ENCODE measurements around the gene IRX4.

IRX4 gene

GRCh38 chr5:1886846-1887587, 4.3 kb upstream of the IRX4 start:
- H3K4me3 ChIP-seq (ENCODE audit: low read length), result no peak overlapping the region
- no peaks in the 10 kb centered on the region for H3K9me3 ChIP-seq (ENCODE audit: control insufficient read depth, low read length)
- H3K27me3 ChIP-seq (ENCODE audit: control insufficient read depth, insufficient read depth, low read length), result peaks cover 68% of the 10 kb centered on the region
- H3K36me3 ChIP-seq (ENCODE audit: control insufficient read depth, insufficient read depth, low read length), result no peaks in the 10 kb centered on the region
- H3K4me1 ChIP-seq (ENCODE audit: control insufficient read depth, insufficient read depth, low read length), result no peaks in the 10 kb centered on the region
- no peak overlapping the region for H3K9ac ChIP-seq (ENCODE audit: low read length)

- Histone ChIP-seq H3K9me3 (ENCODE audit: control insufficient read depth, low read length) (no peaks in the 10 kb centered on the region), H3K9ac (ENCODE audit: low read length) (no peak overlapping the region), H3K27me3 (ENCODE audit: control insufficient read depth, insufficient read depth, low read length) (peaks cover 76% of the 10 kb centered on the region), H3K4me1 (ENCODE audit: control insufficient read depth, insufficient read depth, low read length) (no peaks in the 10 kb centered on the region), H3K36me3 (ENCODE audit: control insufficient read depth, insufficient read depth, low read length) (no peaks in the 10 kb centered on the region), H3K4me3 (ENCODE audit: low read length) (no peak overlapping the region)
Observed at GRCh38 chr5:1885868-1886845, 3.4 kb upstream of the IRX4 start.

- Histone ChIP-seq H3K4me3 (ENCODE audit: low read length) (no peak overlapping the region), H3K9me3 (ENCODE audit: control insufficient read depth, low read length) (no peaks in the 10 kb centered on the region), H3K27me3 (ENCODE audit: control insufficient read depth, insufficient read depth, low read length) (peaks cover 82% of the 10 kb centered on the region), H3K9ac (ENCODE audit: low read length) (no peak overlapping the region), H3K4me1 (ENCODE audit: control insufficient read depth, insufficient read depth, low read length) (no peaks in the 10 kb centered on the region), H3K36me3 (ENCODE audit: control insufficient read depth, insufficient read depth, low read length) (no peaks in the 10 kb centered on the region)
Observed at GRCh38 chr5:1885404-1885755, 2.7 kb upstream of the IRX4 start.

GRCh38 chr5:1884678-1885403, 2.1 kb upstream of the IRX4 start:
- H3K9me3 ChIP-seq (ENCODE audit: control insufficient read depth, low read length), result no peaks in the 10 kb centered on the region
- H3K36me3 ChIP-seq (ENCODE audit: control insufficient read depth, insufficient read depth, low read length), result no peaks in the 10 kb centered on the region
- H3K27me3 ChIP-seq (ENCODE audit: control insufficient read depth, insufficient read depth, low read length), result peaks cover 88% of the 10 kb centered on the region
- H3K4me3 ChIP-seq (ENCODE audit: low read length), result no peak overlapping the region
- no peaks in the 10 kb centered on the region for H3K4me1 ChIP-seq (ENCODE audit: control insufficient read depth, insufficient read depth, low read length)
- H3K9ac ChIP-seq (ENCODE audit: low read length), result no peak overlapping the region

GRCh38 chr5:1883925-1884677, 1.4 kb upstream of the IRX4 start:
- peaks cover 89% of the 10 kb centered on the region for H3K27me3 ChIP-seq (ENCODE audit: control insufficient read depth, insufficient read depth, low read length)
- H3K4me1 ChIP-seq (ENCODE audit: control insufficient read depth, insufficient read depth, low read length), result no peaks in the 10 kb centered on the region
- H3K4me3 ChIP-seq (ENCODE audit: low read length), result no peak overlapping the region

GRCh38 chr5:1883120-1883924, 597 bp upstream of the IRX4 start:
- no peak overlapping the region for H3K4me3 ChIP-seq (ENCODE audit: low read length)
- no peaks in the 10 kb centered on the region for H3K36me3 ChIP-seq (ENCODE audit: control insufficient read depth, insufficient read depth, low read length)
- H3K9ac ChIP-seq (ENCODE audit: low read length), result no peak overlapping the region
- H3K9me3 ChIP-seq (ENCODE audit: control insufficient read depth, low read length), result no peaks in the 10 kb centered on the region
- peaks cover 88% of the 10 kb centered on the region for H3K27me3 ChIP-seq (ENCODE audit: control insufficient read depth, insufficient read depth, low read length)
- H3K4me1 ChIP-seq (ENCODE audit: control insufficient read depth, insufficient read depth, low read length), result no peaks in the 10 kb centered on the region

More at GRCh38 chr5:1883925-1884677, 1.4 kb upstream of the IRX4 start:
- Histone ChIP-seq H3K9ac (ENCODE audit: low read length) (no peak overlapping the region), H3K36me3 (ENCODE audit: control insufficient read depth, insufficient read depth, low read length) (no peaks in the 10 kb centered on the region), H3K9me3 (ENCODE audit: control insufficient read depth, low read length) (no peaks in the 10 kb centered on the region)

GRCh38 chr5:1881731-1882336, 891 bp downstream of the IRX4 start:
- peaks cover 92% of the 10 kb centered on the region for H3K27me3 ChIP-seq (ENCODE audit: control insufficient read depth, insufficient read depth, low read length)
- H3K4me3 ChIP-seq (ENCODE audit: low read length), result no peak overlapping the region

GRCh38 chr5:1881098-1881572, 1.6 kb downstream of the IRX4 start:
- no peaks in the 10 kb centered on the region for H3K4me1 ChIP-seq (ENCODE audit: control insufficient read depth, insufficient read depth, low read length)
- no peaks in the 10 kb centered on the region for H3K9me3 ChIP-seq (ENCODE audit: control insufficient read depth, low read length)
- peaks cover 92% of the 10 kb centered on the region for H3K27me3 ChIP-seq (ENCODE audit: control insufficient read depth, insufficient read depth, low read length)
- no peak overlapping the region for H3K4me3 ChIP-seq (ENCODE audit: low read length)
- no peak overlapping the region for H3K9ac ChIP-seq (ENCODE audit: low read length)
- no peaks in the 10 kb centered on the region for H3K36me3 ChIP-seq (ENCODE audit: control insufficient read depth, insufficient read depth, low read length)

More at GRCh38 chr5:1881731-1882336, 891 bp downstream of the IRX4 start:
- Histone ChIP-seq H3K9me3 (ENCODE audit: control insufficient read depth, low read length) (no peaks in the 10 kb centered on the region), H3K9ac (ENCODE audit: low read length) (no peak overlapping the region), H3K4me1 (ENCODE audit: control insufficient read depth, insufficient read depth, low read length) (no peaks in the 10 kb centered on the region), H3K36me3 (ENCODE audit: control insufficient read depth, insufficient read depth, low read length) (no peaks in the 10 kb centered on the region)

- H3K27me3 ChIP-seq (ENCODE audit: control insufficient read depth, insufficient read depth, low read length), result peaks cover 92% of the 10 kb centered on the region
- no peak overlapping the region for H3K4me3 ChIP-seq (ENCODE audit: low read length)
- no peak overlapping the region for H3K9ac ChIP-seq (ENCODE audit: low read length)
- H3K4me1 ChIP-seq (ENCODE audit: control insufficient read depth, insufficient read depth, low read length), result no peaks in the 10 kb centered on the region
- no peaks in the 10 kb centered on the region for H3K9me3 ChIP-seq (ENCODE audit: control insufficient read depth, low read length)
- no peaks in the 10 kb centered on the region for H3K36me3 ChIP-seq (ENCODE audit: control insufficient read depth, insufficient read depth, low read length)
Observed at GRCh38 chr5:1880377-1881025, 2.2 kb downstream of the IRX4 start.

Data from mucosa of stomach (tissue), 1 donor.